Measurements from ENCODE around the gene ZNF398.

- no peak for TF ChIP-seq CTCF (IDR thresholded peaks at IDR 0.05; ENCODE audit: insufficient read depth, low read length)
- TF ChIP-seq POLR2AphosphoS5 (IDR thresholded peaks at IDR 0.05; ENCODE audit: low read depth) = no peak
Measured at GRCh38 chr7:149181450-149181790, 34.2 kb downstream of the ZNF398 start.

Data from HL-60 (cell line).